ENCODE results near the gene KCNN3. TPM values are rescaled to one million over a fixed set of nuclear protein-coding genes. Genes with fewer than 3 reads are reported as not detected.

KCNN3 gene
- total RNA-seq, 1 donor from 2014 or later = 30.8 TPM

GRCh38 chr1:154880671-154881070, 10.6 kb upstream of the KCNN3 start:
- peak; percentile 39 for DNase-seq (ENCODE audit: low read depth)

- DNase-seq (ENCODE audit: low read depth) = no peak
Observed at GRCh38 chr1:154879038-154879421, 8.9 kb upstream of the KCNN3 start.

- peak; percentile 74 for DNase-seq (ENCODE audit: low read depth)
Observed at GRCh38 chr1:154878371-154879037, 8.4 kb upstream of the KCNN3 start.

- no peak for DNase-seq (ENCODE audit: low read depth)
Observed at GRCh38 chr1:154877370-154877974, 7.4 kb upstream of the KCNN3 start.

- DNase-seq (ENCODE audit: low read depth) = no peak
Observed at GRCh38 chr1:154876842-154877369, 6.8 kb upstream of the KCNN3 start.

GRCh38 chr1:154874465-154874864, 4.4 kb upstream of the KCNN3 start:
- no peak for DNase-seq (ENCODE audit: low read depth)

- DNase-seq (ENCODE audit: low read depth) = no peak
Observed at GRCh38 chr1:154873321-154873950, 3.4 kb upstream of the KCNN3 start.

- no peak for DNase-seq (ENCODE audit: low read depth)
Observed at GRCh38 chr1:154871374-154871773, 1.3 kb upstream of the KCNN3 start.

GRCh38 chr1:154870734-154871133, 653 bp upstream of the KCNN3 start:
- DNase-seq (ENCODE audit: low read depth) = no peak

GRCh38 chr1:154869351-154870114, 548 bp downstream of the KCNN3 start:
- DNase-seq (ENCODE audit: low read depth) = peak; percentile 85

- DNase-seq (ENCODE audit: low read depth) = peak; percentile 73
Observed at GRCh38 chr1:154867841-154868605, 2.1 kb downstream of the KCNN3 start.

- peak; percentile 95 for DNase-seq (ENCODE audit: low read depth)
Observed at GRCh38 chr1:154867064-154867825, 2.8 kb downstream of the KCNN3 start.

- DNase-seq (ENCODE audit: low read depth) = peak; percentile 40
Observed at GRCh38 chr1:154866257-154867063, 3.6 kb downstream of the KCNN3 start.

GRCh38 chr1:154865442-154866256, 4.4 kb downstream of the KCNN3 start:
- no peak for DNase-seq (ENCODE audit: low read depth)

GRCh38 chr1:154864189-154864975, 5.7 kb downstream of the KCNN3 start:
- no peak for DNase-seq (ENCODE audit: low read depth)

- DNase-seq (ENCODE audit: low read depth) = peak; percentile 93
Observed at GRCh38 chr1:154863315-154864174, 6.5 kb downstream of the KCNN3 start.

GRCh38 chr1:154862907-154863306, 7.2 kb downstream of the KCNN3 start:
- peak; percentile 25 for DNase-seq (ENCODE audit: low read depth)

All from myocyte (in vitro differentiated cells).